Ovary (tissue), 3 donors: ENCODE data around the gene INTS6.

Experiments used
- CTCF ChIP-seq, 3 donors: fragments of 450-650 bp in 2 of 3; fragments of 200-600 bp in 1 of 3; IDR thresholded peaks; one replicate each; pipeline versions ENCODE4 v1.5.1 to v1.8.0; 2016 to 2022; ENCODE audit warnings: antibody characterized with exemption in 3 of 3, mild to moderate bottlenecking in 1 of 3
- EP300 ChIP-seq: sonication (generic); formaldehyde crosslinking; IDR thresholded peaks from one replicate; pipeline ENCODE4 v1.6.1; 2017; ENCODE audit warnings: antibody characterized with exemption
- donor health status: DM: no; HTN: no; CAD: no.

GRCh38 chr13:51329606-51330005 lies 123.2 kb downstream of the INTS6 start:
- TF ChIP-seq EP300 (no peak), CTCF (IDR thresholded peaks at IDR 0.05) (no peak)
